Smooth muscle cell (in vitro differentiated cells): ENCODE measurements around the gene CELF4. TPM values are rescaled to one million over a fixed set of nuclear protein-coding genes. Genes with fewer than 3 reads are reported as not detected.

ENCODE experiments used
- DNase-seq: peaks from one replicate; lab custom pipeline; 2025; ENCODE audit not compliant: unreplicated experiment; lab: John Stamatoyannopoulos, UW
- H2AFZ ChIP-seq: fragments of 200-600 bp; sonication (generic); 2 replicates; pipeline ENCODE4 v1.6.0; 2016; ENCODE audit warnings: antibody characterized with exemption, low read depth, mild to moderate bottlenecking
- H3F3A ChIP-seq: fragments of 200-600 bp; sonication (generic); 2 replicates; pipeline ENCODE4 v1.6.0; 2017; ENCODE audit warnings: antibody characterized with exemption, low read depth
- H3K27ac ChIP-seq: fragments of 200-600 bp; sonication (generic); 2 replicates; pipeline ENCODE4 v1.5.1; 2016; ENCODE audit warnings: low read depth, mild to moderate bottlenecking
- H3K27me3 ChIP-seq: fragments of 200-600 bp; sonication (generic); 2 replicates; pipeline ENCODE4 v1.6.1; 2016; ENCODE audit warnings: low read depth, mild to moderate bottlenecking
- H3K36me3 ChIP-seq: fragments of 200-600 bp; sonication (generic); 2 replicates; pipeline ENCODE4 v1.5.1; 2016; ENCODE audit warnings: low read depth
- H3K4me1 ChIP-seq: fragments of 200-600 bp; sonication (generic); 2 replicates; pipeline ENCODE4 v1.5.1; 2016; ENCODE audit warnings: low read depth
- H3K4me2 ChIP-seq: fragments of 200-600 bp; sonication (generic); 2 replicates; pipeline ENCODE4 v1.6.0; 2016; ENCODE audit warnings: mild to moderate bottlenecking
- H3K4me3 ChIP-seq: fragments of 200-600 bp; sonication (generic); 2 replicates; pipeline ENCODE4 v1.5.1; 2016; ENCODE audit warnings: mild to moderate bottlenecking
- H3K79me2 ChIP-seq: fragments of 200-600 bp; sonication (generic); 2 replicates; pipeline ENCODE4 v1.6.0; 2016; ENCODE audit warnings: low read depth, mild to moderate bottlenecking
- H3K9ac ChIP-seq: fragments of 200-600 bp; sonication (generic); 2 replicates; pipeline ENCODE4 v1.6.0; 2016; ENCODE audit warnings: low read depth
- H3K9me3 ChIP-seq: fragments of 200-600 bp; sonication (generic); replicated peaks from 2 replicates; pipeline ENCODE4 v1.5.1; 2016; ENCODE audit warnings: low read depth
- H4K20me1 ChIP-seq: fragments of 200-600 bp; sonication (generic); 2 replicates; pipeline ENCODE4 v1.6.0; 2016; ENCODE audit warnings: low read depth
- WGBS: methylation state at CpG from one replicate; pipeline ENCODE4 v1.1.7; 2016; ENCODE audit warnings: low lambda C conversion rate; 5-methylcytosine and 5-hydroxymethylcytosine counted together
- polyA plus RNA-seq: library from polyadenylated mRNA; unstranded; fragments of >200 nt; fragmentation: Nextera tagmentation; extraction: Ambion mirVana; gene quantifications from 2 replicates; pipeline ENCODE4 v1.2.1, GENCODE V29; 2016
- total RNA-seq: library from RNA; depleted of rRNA; stranded (reverse); fragments of >200 nt; gene quantifications from 2 replicates; pipeline ENCODE4 v1.2.3, GENCODE V29; 2014
- TF ChIP-seq, protein P1 (sequence below): fragments of 200-600 bp; sonication (generic); IDR thresholded peaks from 2 replicates; pipeline ENCODE4 v1.5.1; 2017; ENCODE audit warnings: borderline replicate concordance, mild to moderate bottlenecking, antibody characterized with exemption; ENCODE audit not compliant: insufficient read depth, poor library complexity, severe bottlenecking

CELF4 gene
- total and polyA plus RNA-seq, 2 experiments from 2014 or later, result 0.40 TPM; not detected in 1

DNA sequence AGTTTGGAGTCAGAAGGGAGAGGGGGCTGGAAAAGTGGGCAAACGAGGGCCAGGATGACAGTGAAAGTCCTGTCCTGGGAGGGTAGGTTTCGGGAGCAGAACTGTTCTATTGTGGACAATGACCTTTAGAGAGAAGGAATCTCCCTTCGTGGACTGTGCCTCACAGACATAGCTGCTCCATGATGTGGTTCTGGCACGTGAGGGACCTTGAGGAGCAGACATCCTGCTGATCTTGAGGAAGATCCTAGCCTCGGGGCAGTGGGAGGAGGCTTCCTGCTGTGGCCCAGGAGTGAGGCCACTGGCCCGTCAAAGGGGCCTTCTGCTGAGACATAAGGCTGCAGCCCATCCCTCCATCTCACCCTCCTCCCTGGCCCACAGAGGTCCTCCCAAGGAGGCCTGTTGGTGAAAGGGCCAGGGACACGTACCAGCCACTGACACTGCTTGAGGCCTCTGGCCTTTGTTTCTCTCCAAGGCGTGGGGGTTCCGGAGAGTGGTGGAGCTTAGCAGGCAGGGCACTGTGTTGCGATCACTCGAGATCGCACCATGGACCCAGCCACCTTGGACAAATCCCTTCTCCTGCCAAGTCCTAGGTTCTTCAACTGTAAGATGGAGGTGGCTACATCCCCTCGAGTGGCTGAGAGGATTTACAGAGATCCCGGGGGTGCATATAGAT lies 167.2 kb downstream of the CELF4 start:
- H3K4me2 ChIP-seq, result no peak overlapping the region

DNA sequence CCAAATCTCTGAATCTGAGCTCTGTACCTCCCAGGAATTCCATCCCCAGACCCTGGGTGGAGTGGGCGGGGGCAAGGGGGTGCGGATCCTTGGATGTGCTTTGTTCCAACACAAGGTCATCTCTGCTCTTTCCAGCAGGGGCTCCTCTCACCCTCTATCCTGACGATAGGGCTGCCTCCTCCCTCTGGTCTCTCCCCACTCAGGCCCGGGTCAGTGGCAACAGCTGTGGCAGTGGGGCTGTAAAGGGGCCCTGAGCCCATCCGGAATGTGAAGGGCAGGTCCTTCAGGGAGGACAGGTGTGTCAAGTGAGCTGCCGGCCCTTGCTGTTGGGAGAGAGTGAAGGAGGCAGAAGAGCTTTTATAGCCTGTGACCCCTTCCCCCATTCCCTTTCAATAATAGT lies 167.8 kb downstream of the CELF4 start:
- 83% methylated on average over 6 of the region's 6 CpGs for WGBS
- DNase-seq, result no peak
- no peak overlapping the region for H3K27ac ChIP-seq

More for the DNA sequence above, 167.2 kb downstream of the CELF4 start:
- 75% methylated on average over 14 of the region's 14 CpGs for WGBS
- Histone ChIP-seq H2AFZ (no peak overlapping the region), H3K4me3 (no peak overlapping the region), H3K9ac (no peak overlapping the region), H3K9me3 (no peaks in the 10 kb centered on the region), H3K36me3 (no peaks in the 10 kb centered on the region), H3K27me3 (peaks cover 15% of the 10 kb centered on the region), H3K79me2 (no peaks in the 10 kb centered on the region), H3K27ac (no peak overlapping the region), H3F3A (no peaks in the 10 kb centered on the region), H3K4me1 (peaks cover 17% of the 10 kb centered on the region), H4K20me1 (no peaks in the 10 kb centered on the region)
- TF ChIP-seq, protein P1, sequence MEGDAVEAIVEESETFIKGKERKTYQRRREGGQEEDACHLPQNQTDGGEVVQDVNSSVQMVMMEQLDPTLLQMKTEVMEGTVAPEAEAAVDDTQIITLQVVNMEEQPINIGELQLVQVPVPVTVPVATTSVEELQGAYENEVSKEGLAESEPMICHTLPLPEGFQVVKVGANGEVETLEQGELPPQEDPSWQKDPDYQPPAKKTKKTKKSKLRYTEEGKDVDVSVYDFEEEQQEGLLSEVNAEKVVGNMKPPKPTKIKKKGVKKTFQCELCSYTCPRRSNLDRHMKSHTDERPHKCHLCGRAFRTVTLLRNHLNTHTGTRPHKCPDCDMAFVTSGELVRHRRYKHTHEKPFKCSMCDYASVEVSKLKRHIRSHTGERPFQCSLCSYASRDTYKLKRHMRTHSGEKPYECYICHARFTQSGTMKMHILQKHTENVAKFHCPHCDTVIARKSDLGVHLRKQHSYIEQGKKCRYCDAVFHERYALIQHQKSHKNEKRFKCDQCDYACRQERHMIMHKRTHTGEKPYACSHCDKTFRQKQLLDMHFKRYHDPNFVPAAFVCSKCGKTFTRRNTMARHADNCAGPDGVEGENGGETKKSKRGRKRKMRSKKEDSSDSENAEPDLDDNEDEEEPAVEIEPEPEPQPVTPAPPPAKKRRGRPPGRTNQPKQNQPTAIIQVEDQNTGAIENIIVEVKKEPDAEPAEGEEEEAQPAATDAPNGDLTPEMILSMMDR, result no peak
- DNase-seq, result no peak

DNA sequence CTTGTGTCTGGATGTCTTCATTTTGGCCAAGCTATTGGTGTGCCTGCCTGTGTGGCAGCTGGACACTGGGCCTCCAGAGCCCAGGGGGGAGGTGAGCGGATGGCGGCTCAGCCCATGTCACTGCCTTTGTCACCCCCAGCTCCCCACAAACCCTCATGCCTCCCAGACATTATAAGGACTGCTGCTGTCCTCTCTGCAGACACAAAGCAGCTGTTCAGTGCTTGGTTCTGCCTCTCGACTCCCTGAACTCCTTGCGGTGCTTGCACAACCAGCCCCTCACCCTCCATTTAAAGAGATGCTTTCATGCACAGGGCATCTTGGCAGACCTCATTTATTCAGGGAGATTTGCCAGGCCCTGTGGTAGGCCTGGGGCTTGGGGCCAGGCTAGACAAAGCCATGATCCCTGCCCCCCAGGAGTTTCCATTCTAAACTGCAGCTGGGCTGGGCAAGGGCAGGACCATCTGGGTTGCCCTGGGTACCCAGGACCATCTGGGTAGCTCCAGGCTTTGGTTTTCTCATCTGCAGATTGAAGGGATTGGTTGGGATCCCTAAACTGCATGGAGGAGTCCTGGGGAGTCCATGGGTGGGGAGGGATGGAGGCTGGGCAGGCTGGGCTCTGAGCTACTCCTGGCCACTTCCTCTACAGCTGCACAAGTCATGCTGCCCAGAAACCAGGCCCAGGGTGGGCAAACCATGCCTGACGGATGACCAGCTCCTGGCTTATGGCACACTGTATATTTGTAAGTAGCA lies 168.5 kb downstream of the CELF4 start:
- Histone ChIP-seq H4K20me1 (no peaks in the 10 kb centered on the region), H3K27ac (no peak overlapping the region), H3K36me3 (no peaks in the 10 kb centered on the region), H3F3A (no peaks in the 10 kb centered on the region), H3K4me1 (peaks cover 12% of the 10 kb centered on the region), H3K9ac (no peak overlapping the region), H3K27me3 (peaks cover 25% of the 10 kb centered on the region), H3K9me3 (no peaks in the 10 kb centered on the region), H3K79me2 (no peaks in the 10 kb centered on the region), H3K4me3 (no peak overlapping the region), H2AFZ (no peak overlapping the region), H3K4me2 (no peak overlapping the region)
- no peak for DNase-seq
- 79% methylated on average over 5 of the region's 5 CpGs for WGBS
- TF ChIP-seq, protein P1, result no peak

More for the DNA sequence above, 167.8 kb downstream of the CELF4 start:
- no peak overlapping the region for H3K9ac ChIP-seq
- TF ChIP-seq, protein P1, result no peak
- H3K4me1 ChIP-seq, result peaks cover 17% of the 10 kb centered on the region
- no peak overlapping the region for H3K4me3 ChIP-seq
- H3K27me3 ChIP-seq, result peaks cover 20% of the 10 kb centered on the region
- H2AFZ ChIP-seq, result no peak overlapping the region
- H3K4me2 ChIP-seq, result no peak overlapping the region
- no peaks in the 10 kb centered on the region for H4K20me1 ChIP-seq
- no peaks in the 10 kb centered on the region for H3K9me3 ChIP-seq
- H3K79me2 ChIP-seq, result no peaks in the 10 kb centered on the region
- no peaks in the 10 kb centered on the region for H3K36me3 ChIP-seq
- no peaks in the 10 kb centered on the region for H3F3A ChIP-seq
